Left ventricle myocardium inferior (tissue), 1 donor: ENCODE measurements around the gene UNC13B. TPM values are rescaled to one million over a fixed set of nuclear protein-coding genes. Genes with fewer than 3 reads are reported as not detected.
"Not testable (repeated sequence)": the region's sequence is repeated elsewhere in the genome, so short reads cannot be mapped to it uniquely, and the experiment has no call there.

ENCODE experiments used
- DNase-seq: peaks from one replicate; pipeline ENCODE4 v3.0.0-alpha.2; 2020
- H3K27ac ChIP-seq: fragments of 200-600 bp; replicated peaks from 2 replicates; pipeline ENCODE4 v1.8.0; 2021
- H3K27me3 ChIP-seq: fragments of 200-600 bp; 2 replicates; pipeline ENCODE4 v1.8.0; 2021; ENCODE audit warnings: low read depth
- H3K36me3 ChIP-seq: fragments of 200-600 bp; 2 replicates; pipeline ENCODE4 v1.8.0; 2021
- H3K4me1 ChIP-seq: fragments of 200-600 bp; 2 replicates; pipeline ENCODE4 v1.8.0; 2021
- H3K4me3 ChIP-seq: fragments of 200-600 bp; 2 replicates; pipeline ENCODE4 v1.8.0; 2021; ENCODE audit warnings: mild to moderate bottlenecking, moderate library complexity
- H3K9me3 ChIP-seq: fragments of 200-600 bp; replicated peaks from 2 replicates; pipeline ENCODE4 v1.8.0; 2021
- intact Hi-C: fragments of 100-400 bp; cut with micrococcal nuclease; formaldehyde crosslinking; loops from one replicate; pipeline ENCODE4 v1.11.0; 2022
- total RNA-seq: library from RNA; stranded (reverse); fragmentation: NEBNext Ultra II Directional; extraction: Animal tissue kit (Norgen Biotek cat#: 25700); gene quantifications from one replicate; pipeline ENCODE4 v1.2.1, GENCODE V29; 2021
- TF ChIP-seq, protein P1 (sequence below): fragments of 200-600 bp; IDR thresholded peaks from 2 replicates; pipeline ENCODE4 v1.8.0; 2021; ENCODE audit warnings: antibody characterized with exemption, mild to moderate bottlenecking, borderline replicate concordance
- donor health status: DM: no; HTN: yes; CAD: no; lungs with severe emphysema.

UNC13B gene
- total RNA-seq, 1 donor from 2014 or later = 21.6 TPM

DNA sequence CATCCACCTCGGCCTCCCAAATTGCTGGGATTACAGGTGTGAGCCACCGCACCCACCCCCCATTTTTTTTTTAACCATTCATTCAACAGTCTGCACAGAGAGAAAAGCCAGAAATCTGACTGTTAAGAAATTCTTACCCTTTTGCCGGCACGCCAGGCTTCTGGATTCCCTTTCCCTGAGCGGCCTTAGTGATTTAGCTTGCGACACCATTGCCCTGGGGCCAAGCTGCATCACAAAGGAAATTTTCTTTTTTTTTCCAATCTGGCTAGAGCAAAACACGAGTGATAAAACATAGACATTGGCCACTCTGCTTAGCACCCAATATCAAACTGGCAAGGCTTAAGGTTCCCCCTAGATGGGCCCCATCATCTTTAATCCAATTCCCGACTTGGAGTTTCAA is 24.9 kb upstream of the UNC13B start:
- TF ChIP-seq, protein P1, sequence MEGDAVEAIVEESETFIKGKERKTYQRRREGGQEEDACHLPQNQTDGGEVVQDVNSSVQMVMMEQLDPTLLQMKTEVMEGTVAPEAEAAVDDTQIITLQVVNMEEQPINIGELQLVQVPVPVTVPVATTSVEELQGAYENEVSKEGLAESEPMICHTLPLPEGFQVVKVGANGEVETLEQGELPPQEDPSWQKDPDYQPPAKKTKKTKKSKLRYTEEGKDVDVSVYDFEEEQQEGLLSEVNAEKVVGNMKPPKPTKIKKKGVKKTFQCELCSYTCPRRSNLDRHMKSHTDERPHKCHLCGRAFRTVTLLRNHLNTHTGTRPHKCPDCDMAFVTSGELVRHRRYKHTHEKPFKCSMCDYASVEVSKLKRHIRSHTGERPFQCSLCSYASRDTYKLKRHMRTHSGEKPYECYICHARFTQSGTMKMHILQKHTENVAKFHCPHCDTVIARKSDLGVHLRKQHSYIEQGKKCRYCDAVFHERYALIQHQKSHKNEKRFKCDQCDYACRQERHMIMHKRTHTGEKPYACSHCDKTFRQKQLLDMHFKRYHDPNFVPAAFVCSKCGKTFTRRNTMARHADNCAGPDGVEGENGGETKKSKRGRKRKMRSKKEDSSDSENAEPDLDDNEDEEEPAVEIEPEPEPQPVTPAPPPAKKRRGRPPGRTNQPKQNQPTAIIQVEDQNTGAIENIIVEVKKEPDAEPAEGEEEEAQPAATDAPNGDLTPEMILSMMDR = no peak
- Histone ChIP-seq H3K27ac (no peak overlapping the region), H3K4me3 (no peak overlapping the region), H3K9me3 (peaks cover 15% of the 10 kb centered on the region), H3K36me3 (no peaks in the 10 kb centered on the region), H3K4me1 (peaks cover 20% of the 10 kb centered on the region), H3K27me3 (no peaks in the 10 kb centered on the region)
- no peak for DNase-seq
- intact Hi-C loops = no loop called here

DNA sequence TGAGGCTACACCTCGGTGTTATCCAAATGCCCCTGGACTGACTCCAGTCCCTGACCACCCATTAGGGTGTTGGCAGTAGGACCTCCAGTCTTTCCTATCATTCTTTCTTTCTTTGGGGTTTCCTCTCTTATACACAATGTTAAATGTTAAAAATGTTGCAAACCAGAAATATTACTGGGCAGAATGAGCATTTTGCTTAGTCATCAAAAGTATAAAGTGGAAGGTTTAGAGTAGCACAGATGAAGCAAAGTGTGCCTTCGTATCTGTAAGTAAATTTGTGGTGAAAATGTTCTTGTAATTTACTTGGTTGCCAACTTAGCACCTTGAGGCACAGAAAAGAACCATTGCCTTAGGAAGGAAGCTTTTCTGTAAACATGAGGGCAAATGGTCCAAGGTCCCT is 21.7 kb upstream of the UNC13B start:
- Histone ChIP-seq H3K27ac (no peak overlapping the region), H3K4me1 (no peaks in the 10 kb centered on the region), H3K36me3 (no peaks in the 10 kb centered on the region), H3K9me3 (peaks cover 40% of the 10 kb centered on the region), H3K27me3 (no peaks in the 10 kb centered on the region), H3K4me3 (no peak overlapping the region)
- TF ChIP-seq, protein P1 = no peak
- intact Hi-C loops = no loop called here
- no peak for DNase-seq

DNA sequence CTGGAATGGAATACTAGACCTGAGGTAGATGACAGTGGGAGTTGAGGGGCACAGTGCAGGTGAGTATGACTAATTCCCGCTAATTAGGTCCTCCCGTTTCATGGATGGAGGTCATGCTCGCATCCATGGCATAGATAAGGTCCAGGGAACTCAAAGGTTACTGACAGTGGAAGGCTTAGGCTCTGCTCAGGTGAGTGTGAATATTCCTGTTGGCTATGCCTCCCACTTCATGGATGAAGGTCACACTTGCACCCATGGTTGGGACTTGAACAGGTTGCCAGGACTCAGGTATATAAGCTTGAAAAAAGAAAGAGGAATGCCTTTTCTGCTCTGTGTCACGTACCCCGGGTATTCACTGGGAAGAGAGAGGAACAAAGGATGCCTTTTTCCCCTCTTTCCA is 19.8 kb upstream of the UNC13B start:
- no peak for DNase-seq
- Histone ChIP-seq H3K9me3 (peaks cover 59% of the 10 kb centered on the region), H3K4me1 (no peaks in the 10 kb centered on the region), H3K27me3 (no peaks in the 10 kb centered on the region), H3K4me3 (no peak overlapping the region), H3K27ac (no peak overlapping the region), H3K36me3 (no peaks in the 10 kb centered on the region)
- intact Hi-C loops = no loop called here
- TF ChIP-seq, protein P1 = no peak

GRCh38 chr9:35147941-35148563 is 13.8 kb upstream of the UNC13B start:
- peaks cover 74% of the 10 kb centered on the region for H3K9me3 ChIP-seq
- intact Hi-C loops, H3K4me3 ChIP-seq, H3K27me3 ChIP-seq, H3K4me1 ChIP-seq, H3K36me3 ChIP-seq, H3K27ac ChIP-seq, DNase-seq: not testable (repeated sequence)

- no peak overlapping the region for H3K27ac ChIP-seq
- H3K9me3 ChIP-seq = peaks cover 27% of the 10 kb centered on the region
- TF ChIP-seq, protein P1 = no peak
- H3K4me1 ChIP-seq = no peaks in the 10 kb centered on the region
- intact Hi-C loops = no loop called here
- H3K4me3 ChIP-seq = no peak overlapping the region
- no peak for DNase-seq
- H3K36me3 ChIP-seq = no peaks in the 10 kb centered on the region
- H3K27me3 ChIP-seq = no peaks in the 10 kb centered on the region
These were observed 8.9 kb upstream of the UNC13B start for GRCh38 chr9:35152926-35153325.

DNA sequence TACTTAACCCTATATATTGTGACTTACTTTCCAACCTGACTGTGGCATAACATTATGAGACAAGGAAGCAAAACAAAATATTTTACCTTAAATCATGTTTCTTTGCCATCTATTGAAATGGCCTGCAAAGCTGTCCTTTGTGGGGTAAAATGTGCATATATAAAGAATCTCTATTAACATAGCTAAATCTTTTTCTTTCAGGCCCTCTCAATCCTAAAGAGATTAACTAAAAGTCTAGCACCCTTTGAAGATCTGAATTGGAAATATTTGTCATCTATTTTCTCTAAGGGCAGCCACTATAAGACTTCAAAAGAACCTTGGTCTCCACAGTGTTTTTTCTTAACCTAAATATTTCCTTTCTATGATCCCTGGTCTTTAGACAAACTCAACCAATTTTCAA is 5.0 kb upstream of the UNC13B start:
- Histone ChIP-seq H3K27ac (no peak overlapping the region), H3K9me3 (no peaks in the 10 kb centered on the region), H3K27me3 (no peaks in the 10 kb centered on the region), H3K4me3 (no peak overlapping the region), H3K36me3 (no peaks in the 10 kb centered on the region), H3K4me1 (peaks cover 5% of the 10 kb centered on the region)
- no peak for DNase-seq
- TF ChIP-seq, protein P1 = no peak
- intact Hi-C loops = no loop called here

GRCh38 chr9:35157836-35158235 is 4.0 kb upstream of the UNC13B start:
- H3K27ac ChIP-seq, H3K36me3 ChIP-seq, intact Hi-C loops, H3K27me3 ChIP-seq, DNase-seq, H3K9me3 ChIP-seq, H3K4me3 ChIP-seq: not testable (repeated sequence)
- peaks cover 15% of the 10 kb centered on the region for H3K4me1 ChIP-seq
